Measurements from ENCODE around the gene SCMH1. TPM values are rescaled to one million over a fixed set of nuclear protein-coding genes. Genes with fewer than 3 reads are reported as not detected.

Gene SCMH1
- total RNA-seq, 1 experiment from 2014 or later = 39.5 TPM

DNA sequence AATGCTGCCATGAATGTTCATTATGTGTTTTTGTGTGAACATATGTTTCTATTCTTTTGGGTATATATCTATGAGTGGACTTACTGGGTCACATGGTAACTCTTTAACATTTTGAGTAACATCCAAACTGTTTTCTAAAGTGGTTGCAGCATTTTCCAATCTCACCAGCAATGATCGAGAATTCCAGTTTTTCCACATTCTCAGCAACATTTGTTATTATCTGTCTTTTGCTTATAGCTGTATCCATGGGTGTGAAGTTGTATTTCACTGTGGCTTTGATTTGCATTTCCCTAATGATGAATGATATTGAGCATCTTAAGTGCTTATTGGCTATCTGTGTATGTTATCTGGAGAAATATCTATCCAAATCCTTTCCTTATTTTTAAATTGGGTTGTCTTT, 131.4 kb downstream of the SCMH1 start:
- ChIA-PET CTCF (no interaction called here), POLR2A (ENCODE audit: unreplicated experiment) (no interaction called here)
- peaks cover 43% of the 10 kb centered on the region for H3K4me1 ChIP-seq (replicated peaks; ENCODE audit: insufficient read depth)
- no peaks in the 10 kb centered on the region for H3K27me3 ChIP-seq (ENCODE audit: insufficient read depth, low read depth)
- no peaks in the 10 kb centered on the region for H3K9me2 ChIP-seq (ENCODE audit: insufficient read depth)
- H3K4me2 ChIP-seq = peak overlapping the region; percentile 78
- H3K4me3 ChIP-seq = peak overlapping the region; percentile 37; the same call in 1 of the 2 replicates
- H3K9me3 ChIP-seq (ENCODE audit: insufficient read depth, low read depth) = no peaks in the 10 kb centered on the region
- 0 out of 2 replicates have a peak, but pooled peaks cover 7% of the 10 kb centered on the region for H3K36me3 ChIP-seq (ENCODE audit: low read depth)
- DNase-seq = peak in 1 of 2 experiments; percentile 48
- no peaks in the 10 kb centered on the region for H4K20me1 ChIP-seq (ENCODE audit: insufficient read depth)
- peaks cover 40% of the 10 kb centered on the region for H3F3A ChIP-seq (ENCODE audit: insufficient read depth, low read depth)
- H2AFZ ChIP-seq = no peak overlapping the region
- peak overlapping the region; percentile 94 for H3K27ac ChIP-seq
- intact Hi-C loops (cut with micrococcal nuclease; ENCODE audit: unreplicated experiment) = no loop called here
- no peaks in the 10 kb centered on the region for H3K79me2 ChIP-seq (ENCODE audit: low read depth)
- TF ChIP-seq EZH2 (IDR thresholded peaks at IDR 0.05; ENCODE audit: low read depth) (no peak), CTCF (conservative IDR thresholded peaks at IDR 0.05) (no peak)
- no TSS peak for BruUV-seq (replicated peaks)

GRCh38 chr1:41110286-41110685, 131.8 kb downstream of the SCMH1 start:
- ChIA-PET POLR2A (ENCODE audit: unreplicated experiment) (interaction anchor here (0.7 kb wide), 1 partner anchor 60 kb away, joined by 4 read pairs; no protein-coding TSS in a partner anchor), CTCF (no interaction called here)
- H3K4me1 ChIP-seq (replicated peaks; ENCODE audit: insufficient read depth) = peaks cover 43% of the 10 kb centered on the region
- H3K36me3 ChIP-seq (ENCODE audit: low read depth) = 0 out of 2 replicates have a peak, but pooled peaks cover 7% of the 10 kb centered on the region
- no peaks in the 10 kb centered on the region for H3K9me2 ChIP-seq (ENCODE audit: insufficient read depth)
- H3K4me3 ChIP-seq = peak overlapping the region; percentile 37; the same call in 1 of the 2 replicates
- H3K4me2 ChIP-seq = peak overlapping the region; percentile 78
- no peak for TF ChIP-seq CTCF (conservative IDR thresholded peaks at IDR 0.05)
- no peak for TF ChIP-seq EZH2 (IDR thresholded peaks at IDR 0.05; ENCODE audit: low read depth)
- BruUV-seq (replicated peaks) = no TSS peak
- peaks cover 40% of the 10 kb centered on the region for H3F3A ChIP-seq (ENCODE audit: insufficient read depth, low read depth)
- H3K9me3 ChIP-seq (ENCODE audit: insufficient read depth, low read depth) = no peaks in the 10 kb centered on the region
- intact Hi-C loops (cut with micrococcal nuclease; ENCODE audit: unreplicated experiment) = no loop called here
- DNase-seq = no peak
- H3K27me3 ChIP-seq (ENCODE audit: insufficient read depth, low read depth) = no peaks in the 10 kb centered on the region
- no peak overlapping the region; the same call in 1 of the 2 replicates for H2AFZ ChIP-seq
- no peaks in the 10 kb centered on the region for H4K20me1 ChIP-seq (ENCODE audit: insufficient read depth)
- peak overlapping the region; percentile 94 for H3K27ac ChIP-seq
- no peaks in the 10 kb centered on the region for H3K79me2 ChIP-seq (ENCODE audit: low read depth)

GRCh38 chr1:41109310-41110197, 132.6 kb downstream of the SCMH1 start:
- ChIA-PET CTCF (no interaction called here), POLR2A (ENCODE audit: unreplicated experiment) (interaction anchor here (0.5 to 0.7 kb wide), 3 partner anchors 38 to 85 kb away, joined by 4 to 6 read pairs (median 4); no protein-coding TSS in a partner anchor)
- no peaks in the 10 kb centered on the region for H3K79me2 ChIP-seq (ENCODE audit: low read depth)
- peaks cover 40% of the 10 kb centered on the region for H3F3A ChIP-seq (ENCODE audit: insufficient read depth, low read depth)
- DNase-seq = peak; percentile 66 to 92
- no peaks in the 10 kb centered on the region for H3K27me3 ChIP-seq (ENCODE audit: insufficient read depth, low read depth)
- peak overlapping the region; percentile 37; the same call in 1 of the 2 replicates for H3K4me3 ChIP-seq
- intact Hi-C loops (cut with micrococcal nuclease; ENCODE audit: unreplicated experiment) = loop anchor here (1.0 kb wide), 1 partner anchor 129 kb away; no protein-coding TSS in a partner anchor
- H2AFZ ChIP-seq = no peak overlapping the region; the same call in 1 of the 2 replicates
- H3K4me1 ChIP-seq (replicated peaks; ENCODE audit: insufficient read depth) = peaks cover 45% of the 10 kb centered on the region
- no peaks in the 10 kb centered on the region for H3K9me2 ChIP-seq (ENCODE audit: insufficient read depth)
- TSS peak; percentile 74 for BruUV-seq (replicated peaks)
- no peaks in the 10 kb centered on the region for H4K20me1 ChIP-seq (ENCODE audit: insufficient read depth)
- H3K9me3 ChIP-seq (ENCODE audit: insufficient read depth, low read depth) = no peaks in the 10 kb centered on the region
- no peak for TF ChIP-seq CTCF (conservative IDR thresholded peaks at IDR 0.05)
- TF ChIP-seq EZH2 (IDR thresholded peaks at IDR 0.05; ENCODE audit: low read depth) = no peak
- H3K4me2 ChIP-seq = peak overlapping the region; percentile 78
- H3K27ac ChIP-seq = peak overlapping the region; percentile 94
- H3K36me3 ChIP-seq (ENCODE audit: low read depth) = 0 out of 2 replicates have a peak, but pooled peaks cover 7% of the 10 kb centered on the region
